Measurements from ENCODE around the gene KANSL3. TPM values are rescaled to one million over a fixed set of nuclear protein-coding genes. Genes with fewer than 3 reads are reported as not detected.

The KANSL3 gene
- total and polyA plus RNA-seq, 9 of the 15 experiments (the other 6 are each of a cell fraction or from before 2014, with no cell fraction given), result 11.3 to 43.7 (median 27.9) TPM

GRCh38 chr2:96617012-96617411 is 21.1 kb downstream of the KANSL3 start:
- TF ChIP-seq MIER1 (IDR thresholded peaks at IDR 0.05; ENCODE audit: low read depth) (no peak), ZNF696 (CRISPR knock-in tag; conservative IDR thresholded peaks at IDR 0.05) (no peak), ARID1B (IDR thresholded peaks at IDR 0.05) (no peak), SMAD4 (CRISPR knock-in tag; conservative IDR thresholded peaks at IDR 0.05) (no peak)
- no TSS peak for BruUV-seq (replicated peaks)
- Histone ChIP-seq H4K20me1 (replicated peaks; ENCODE audit: control insufficient read depth, insufficient read depth, low read length) (no peaks in the 10 kb centered on the region), H3K36me3 (ENCODE audit: control insufficient read depth, insufficient read depth, low read length) (peaks cover 77% of the 10 kb centered on the region), H3K4me2 (ENCODE audit: insufficient read depth, low read length) (no peak overlapping the region), H3K27me3 (ENCODE audit: control insufficient read depth in 2 of 2, insufficient read depth in 2 of 2, low read length in 2 of 2) (no peaks in the 10 kb centered on the region), H3K79me2 (ENCODE audit: control insufficient read depth, insufficient read depth, low read length) (0 out of 3 replicates have a peak, but pooled peaks cover 3% of the 10 kb centered on the region), H3K4me3 (no peak overlapping the region), H3K4me1 (replicated peaks in 1 of 2; ENCODE audit: control insufficient read depth in 2 of 2, insufficient read depth in 2 of 2, low read length in 2 of 2) (no peaks in the 10 kb centered on the region; a peak in 1 of 5 replicates), H3K9me1 (ENCODE audit: control insufficient read depth, insufficient read depth, low read length) (no peaks in the 10 kb centered on the region), H3K27ac (ENCODE audit: extremely low read depth, low read depth, low read length) (no peak overlapping the region), H3K9ac (ENCODE audit: insufficient read depth in 1 of 2, low read depth in 2 of 2, low read length in 2 of 2) (no peak overlapping the region), H3K9me3 (replicated peaks; ENCODE audit: control insufficient read depth, insufficient read depth, low read depth, low read length) (no peaks in the 10 kb centered on the region), H2AFZ (ENCODE audit: low read depth, low read length) (no peak overlapping the region)
- 89% methylated on average over 4 of the region's 4 CpGs for WGBS (ENCODE audit: insufficient coverage, low coverage, missing lambda C conversion rate)
- ChIA-PET CTCF (ENCODE audit: low intra/inter-chr PET ratio) (interaction anchor here (1.0 kb wide), 1 partner anchor 15 kb away, joined by 4 read pairs; no protein-coding TSS in a partner anchor), POLR2A (interaction anchor here (1.0 to 2.2 kb wide), 3 partner anchors 9 to 21 kb away, joined by 3 to 19 read pairs (median 7); partner anchors contain the start of gene KANSL3)
- no peak for DNase-seq (ENCODE audit: extremely low read depth in 1 of 4, low spot score in 3 of 4)
- in situ Hi-C loops (cut with MboI), result no loop called here
- FAIRE-seq, result no peak
- intact Hi-C loops (cut with micrococcal nuclease), result no loop called here
- no peak for ATAC-seq

GRCh38 chr2:96616535-96616934 is 21.6 kb downstream of the KANSL3 start:
- CTCF ChIA-PET (ENCODE audit: low intra/inter-chr PET ratio), result no interaction called here
- in situ Hi-C loops (cut with MboI) (no loop called here), intact Hi-C loops (cut with micrococcal nuclease) (no loop called here)
- DNase-seq (ENCODE audit: extremely low read depth in 1 of 4, low spot score in 3 of 4) (no peak), FAIRE-seq (no peak), ATAC-seq (no peak)
- Histone ChIP-seq H3K27me3 (ENCODE audit: control insufficient read depth in 2 of 2, insufficient read depth in 2 of 2, low read length in 2 of 2) (no peaks in the 10 kb centered on the region), H3K27ac (ENCODE audit: extremely low read depth, low read depth, low read length) (no peak overlapping the region), H3K4me3 (no peak overlapping the region), H2AFZ (ENCODE audit: low read depth, low read length) (no peak overlapping the region), H3K9ac (ENCODE audit: insufficient read depth in 1 of 2, low read depth in 2 of 2, low read length in 2 of 2) (no peak overlapping the region), H3K4me2 (ENCODE audit: insufficient read depth, low read length) (no peak overlapping the region), H3K36me3 (ENCODE audit: control insufficient read depth, insufficient read depth, low read length) (peaks cover 82% of the 10 kb centered on the region), H3K79me2 (ENCODE audit: control insufficient read depth, insufficient read depth, low read length) (0 out of 3 replicates have a peak, but pooled peaks cover 3% of the 10 kb centered on the region), H3K9me1 (ENCODE audit: control insufficient read depth, insufficient read depth, low read length) (no peaks in the 10 kb centered on the region), H4K20me1 (replicated peaks; ENCODE audit: control insufficient read depth, insufficient read depth, low read length) (no peaks in the 10 kb centered on the region), H3K4me1 (replicated peaks in 1 of 2; ENCODE audit: control insufficient read depth in 2 of 2, insufficient read depth in 2 of 2, low read length in 2 of 2) (no peaks in the 10 kb centered on the region; a peak in 1 of 5 replicates), H3K9me3 (replicated peaks; ENCODE audit: control insufficient read depth, insufficient read depth, low read depth, low read length) (no peaks in the 10 kb centered on the region)
- TF ChIP-seq HES1 (IDR thresholded peaks at IDR 0.05; ENCODE audit: low read depth) (no peak), MYC (IDR thresholded peaks at IDR 0.05; ENCODE audit: low read depth, low read length) (no peak), MYC (CRISPR knock-in tag; IDR thresholded peaks at IDR 0.05; ENCODE audit: borderline replicate concordance, low read depth) (no peak), SOX6 (IDR thresholded peaks at IDR 0.05) (no peak), TAL1 (IDR thresholded peaks at IDR 0.05) (no peak), PPARD (CRISPR knock-in tag; IDR thresholded peaks at IDR 0.05) (no peak), ETS2 (tag; IDR thresholded peaks at IDR 0.05; ENCODE audit: borderline replicate concordance, poor library complexity, severe bottlenecking) (no peak)
- TF ChIP-seq, protein P1, sequence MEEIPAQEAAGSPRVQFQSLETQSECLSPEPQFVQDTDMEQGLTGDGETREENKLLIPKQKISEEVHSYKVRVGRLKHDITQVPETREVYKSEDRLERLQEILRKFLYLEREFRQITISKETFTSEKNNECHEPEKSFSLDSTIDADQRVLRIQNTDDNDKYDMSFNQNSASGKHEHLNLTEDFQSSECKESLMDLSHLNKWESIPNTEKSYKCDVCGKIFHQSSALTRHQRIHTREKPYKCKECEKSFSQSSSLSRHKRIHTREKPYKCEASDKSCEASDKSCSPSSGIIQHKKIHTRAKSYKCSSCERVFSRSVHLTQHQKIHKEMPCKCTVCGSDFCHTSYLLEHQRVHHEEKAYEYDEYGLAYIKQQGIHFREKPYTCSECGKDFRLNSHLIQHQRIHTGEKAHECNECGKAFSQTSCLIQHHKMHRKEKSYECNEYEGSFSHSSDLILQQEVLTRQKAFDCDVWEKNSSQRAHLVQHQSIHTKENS (CRISPR knock-in tag; IDR thresholded peaks at IDR 0.05), result no peak
- TF ChIP-seq, protein P2, sequence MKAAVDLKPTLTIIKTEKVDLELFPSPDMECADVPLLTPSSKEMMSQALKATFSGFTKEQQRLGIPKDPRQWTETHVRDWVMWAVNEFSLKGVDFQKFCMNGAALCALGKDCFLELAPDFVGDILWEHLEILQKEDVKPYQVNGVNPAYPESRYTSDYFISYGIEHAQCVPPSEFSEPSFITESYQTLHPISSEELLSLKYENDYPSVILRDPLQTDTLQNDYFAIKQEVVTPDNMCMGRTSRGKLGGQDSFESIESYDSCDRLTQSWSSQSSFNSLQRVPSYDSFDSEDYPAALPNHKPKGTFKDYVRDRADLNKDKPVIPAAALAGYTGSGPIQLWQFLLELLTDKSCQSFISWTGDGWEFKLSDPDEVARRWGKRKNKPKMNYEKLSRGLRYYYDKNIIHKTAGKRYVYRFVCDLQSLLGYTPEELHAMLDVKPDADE (conservative IDR thresholded peaks at IDR 0.05; ENCODE audit: control insufficient read depth, low read depth, low read length), result no peak
- BruUV-seq (replicated peaks), result no TSS peak
- POLR2A ChIA-PET, result interaction anchor here (1.3 kb wide), 1 partner anchor 15 kb away, joined by 3 read pairs; no protein-coding TSS in a partner anchor
- 91% methylated on average over 6 of the region's 6 CpGs for WGBS (ENCODE audit: insufficient coverage, low coverage, missing lambda C conversion rate)

Measured in K562 (cell line).